Mammary epithelial cell (primary cell): Measurements from ENCODE around the gene KRTAP10-10.

Source experiments
- EZH2 ChIP-seq: IDR thresholded peaks from 2 replicates; pipeline ENCODE4 v1.6.1; 2012; ENCODE audit warnings: low read length, inconsistent platforms, borderline replicate concordance
- TF ChIP-seq, protein P1 (sequence below), 2 donors: IDR thresholded peaks in 1 of 2; conservative IDR thresholded peaks in 1 of 2; 2 replicates each; pipeline ENCODE4 v1.5.1; 2011 to 2012; ENCODE audit warnings: inconsistent platforms in 2 of 2, low read length in 2 of 2, mild to moderate bottlenecking in 2 of 2, control low read depth in 1 of 2, low read depth in 1 of 2; ENCODE audit not compliant: insufficient read depth in 1 of 2; ENCODE audit errors: extremely low read depth in 1 of 2

DNA sequence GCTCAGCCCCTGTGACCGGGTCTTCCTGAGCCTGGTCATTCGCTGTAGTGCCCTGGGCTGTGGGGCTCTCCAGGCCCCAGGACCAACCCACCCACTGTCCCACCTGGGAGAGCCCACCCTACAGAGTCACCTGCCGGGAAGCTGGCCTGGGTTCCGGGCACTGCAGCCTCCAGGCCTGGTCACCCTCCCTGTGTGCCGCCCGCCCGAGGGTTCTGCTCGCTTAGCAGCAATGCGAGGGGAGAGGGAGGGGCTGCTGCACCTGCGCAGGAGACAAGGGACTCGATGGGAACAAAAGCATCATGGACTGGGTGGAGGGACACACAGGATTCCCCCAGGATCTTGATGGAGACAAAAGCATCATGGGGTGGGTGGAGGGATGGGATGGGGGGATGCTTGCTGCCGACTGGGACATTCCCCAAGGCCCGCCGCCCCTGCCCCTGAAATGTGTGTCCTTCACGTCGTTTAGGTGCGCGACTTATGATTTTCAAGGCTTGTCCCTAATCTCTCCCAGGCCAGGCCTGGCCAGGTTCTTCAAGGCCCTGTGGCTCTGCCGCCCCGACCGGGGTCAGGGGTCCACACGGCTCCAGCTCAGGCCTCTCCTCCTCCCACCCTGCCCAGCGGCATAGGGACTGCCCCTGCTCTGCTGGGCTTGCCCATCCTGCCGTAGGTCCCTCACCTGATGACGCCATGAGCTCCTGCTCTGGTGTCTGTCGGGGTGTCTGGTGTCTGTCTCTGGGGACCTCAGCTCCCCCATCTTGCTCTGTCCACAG is 23.6 kb upstream of the KRTAP10-10 start:
- TF ChIP-seq, protein P1, sequence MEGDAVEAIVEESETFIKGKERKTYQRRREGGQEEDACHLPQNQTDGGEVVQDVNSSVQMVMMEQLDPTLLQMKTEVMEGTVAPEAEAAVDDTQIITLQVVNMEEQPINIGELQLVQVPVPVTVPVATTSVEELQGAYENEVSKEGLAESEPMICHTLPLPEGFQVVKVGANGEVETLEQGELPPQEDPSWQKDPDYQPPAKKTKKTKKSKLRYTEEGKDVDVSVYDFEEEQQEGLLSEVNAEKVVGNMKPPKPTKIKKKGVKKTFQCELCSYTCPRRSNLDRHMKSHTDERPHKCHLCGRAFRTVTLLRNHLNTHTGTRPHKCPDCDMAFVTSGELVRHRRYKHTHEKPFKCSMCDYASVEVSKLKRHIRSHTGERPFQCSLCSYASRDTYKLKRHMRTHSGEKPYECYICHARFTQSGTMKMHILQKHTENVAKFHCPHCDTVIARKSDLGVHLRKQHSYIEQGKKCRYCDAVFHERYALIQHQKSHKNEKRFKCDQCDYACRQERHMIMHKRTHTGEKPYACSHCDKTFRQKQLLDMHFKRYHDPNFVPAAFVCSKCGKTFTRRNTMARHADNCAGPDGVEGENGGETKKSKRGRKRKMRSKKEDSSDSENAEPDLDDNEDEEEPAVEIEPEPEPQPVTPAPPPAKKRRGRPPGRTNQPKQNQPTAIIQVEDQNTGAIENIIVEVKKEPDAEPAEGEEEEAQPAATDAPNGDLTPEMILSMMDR (conservative IDR thresholded peaks at IDR 0.05 in 1 of 2, IDR thresholded peaks at IDR 0.05 in 1 of 2; ENCODE audit: extremely low read depth in 1 of 2, insufficient read depth in 1 of 2, low read depth in 1 of 2, low read length in 2 of 2): no peak
- TF ChIP-seq EZH2: no peak
